Esophagus squamous epithelium (tissue), 4 donors: Measurements from ENCODE around the gene RNF180.

Experiments used
- POLR2A ChIP-seq, 4 donors: fragments of 450-650 bp; IDR thresholded peaks; one replicate each; pipeline ENCODE4 v1.6.1; 2017; ENCODE audit warnings: antibody characterized with exemption in 4 of 4, mild to moderate bottlenecking in 4 of 4, moderate library complexity in 3 of 4
- TF ChIP-seq, protein P1 (sequence below), 6 experiments: fragments of 450-650 bp in 4 of 6; fragments of 200-600 bp in 2 of 6; sonication (generic) in 2 of 6; IDR thresholded peaks; one replicate each; pipeline ENCODE4 v1.5.1; 2016 to 2019; ENCODE audit warnings: antibody characterized with exemption in 6 of 6, mild to moderate bottlenecking in 4 of 6, moderate library complexity in 4 of 6

DNA sequence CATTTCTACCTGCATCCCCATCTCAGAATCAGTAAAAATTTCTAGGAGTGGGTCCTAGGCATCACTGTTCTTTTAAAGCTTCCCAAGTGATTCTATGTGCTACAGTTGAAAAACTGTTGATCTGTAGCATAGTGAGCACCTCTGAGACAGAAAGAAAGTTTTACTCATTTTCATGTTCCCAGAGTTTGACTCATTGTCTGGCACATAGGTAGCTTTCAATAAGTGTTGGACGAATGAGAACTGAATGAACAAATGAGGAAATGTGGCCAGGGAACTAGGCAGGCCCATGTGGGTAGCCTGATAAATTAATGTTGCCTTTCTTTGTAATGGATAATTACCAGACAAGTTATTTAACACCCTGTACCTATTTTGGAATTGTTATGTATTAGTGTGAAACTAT is 33.8 kb downstream of the RNF180 start:
- no peak for TF ChIP-seq POLR2A (IDR thresholded peaks at IDR 0.05)
- TF ChIP-seq, protein P1, sequence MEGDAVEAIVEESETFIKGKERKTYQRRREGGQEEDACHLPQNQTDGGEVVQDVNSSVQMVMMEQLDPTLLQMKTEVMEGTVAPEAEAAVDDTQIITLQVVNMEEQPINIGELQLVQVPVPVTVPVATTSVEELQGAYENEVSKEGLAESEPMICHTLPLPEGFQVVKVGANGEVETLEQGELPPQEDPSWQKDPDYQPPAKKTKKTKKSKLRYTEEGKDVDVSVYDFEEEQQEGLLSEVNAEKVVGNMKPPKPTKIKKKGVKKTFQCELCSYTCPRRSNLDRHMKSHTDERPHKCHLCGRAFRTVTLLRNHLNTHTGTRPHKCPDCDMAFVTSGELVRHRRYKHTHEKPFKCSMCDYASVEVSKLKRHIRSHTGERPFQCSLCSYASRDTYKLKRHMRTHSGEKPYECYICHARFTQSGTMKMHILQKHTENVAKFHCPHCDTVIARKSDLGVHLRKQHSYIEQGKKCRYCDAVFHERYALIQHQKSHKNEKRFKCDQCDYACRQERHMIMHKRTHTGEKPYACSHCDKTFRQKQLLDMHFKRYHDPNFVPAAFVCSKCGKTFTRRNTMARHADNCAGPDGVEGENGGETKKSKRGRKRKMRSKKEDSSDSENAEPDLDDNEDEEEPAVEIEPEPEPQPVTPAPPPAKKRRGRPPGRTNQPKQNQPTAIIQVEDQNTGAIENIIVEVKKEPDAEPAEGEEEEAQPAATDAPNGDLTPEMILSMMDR (IDR thresholded peaks at IDR 0.05): no peak
